Renal cortex interstitium (tissue), 15 donors: ENCODE measurements around the gene HOXB1. TPM values are rescaled to one million over a fixed set of nuclear protein-coding genes. Genes with fewer than 3 reads are reported as not detected.
A peak's percentile ranks its signal among the peaks of the same experiment; 100 is the strongest.

Experiments used
- DNase-seq, 11 donors: peaks; one replicate each; pipeline ENCODE4 v3.0.0-alpha.2; 2013; ENCODE audit warnings: low read depth in 9 of 11, low spot score in 4 of 11; ENCODE audit errors: extremely low read depth in 1 of 11
- long read RNA-seq, 16 experiments: transcript quantifications; one replicate each; lab custom pipeline, GENCODE V29; 2026
- polyA plus RNA-seq, 3 donors: library from polyadenylated mRNA; unstranded; fragments of 120-200 nt; gene quantifications; one replicate each; pipeline ENCODE4 v1.2.1, GENCODE V29; 2013; ENCODE audit not compliant: insufficient read length in 3 of 3

Gene HOXB1
- under 1 TPM; 0.19 to 0.91 (median 0.27) TPM for polyA plus RNA-seq
- long read RNA-seq, donor 1, result 0 reads
- long read RNA-seq, donor 2, result 0 reads
- long read RNA-seq, donor 3, result 0 reads
- long read RNA-seq, donor 4, result 0 reads
- long read RNA-seq, donor 5, result 0 reads
- long read RNA-seq, donor 6, result 0 reads
- long read RNA-seq, donor 7, result 0 reads
- long read RNA-seq, donor 8, result 0 reads
- long read RNA-seq, donor 9, result 0 reads
- long read RNA-seq, donor 10, result 0 reads
- long read RNA-seq, donor 11, result 0 reads
- long read RNA-seq, donor 12, result 0 reads
- long read RNA-seq, donor 13, result 0 reads
- long read RNA-seq, donor 14, result 0 reads
- long read RNA-seq, donor 15, result 0 reads
- long read RNA-seq, donor 16, result 0 reads

GRCh38 chr17:48530887-48531272, at the start of gene HOXB1:
TSS of gene HOXB1 (minus strand) at chr17:48531011. CDS start at chr17:48530904, 107 bp downstream.
- DNase-seq, result no peak

- DNase-seq, result no peak
Measured at GRCh38 chr17:48579760-48580554, 49.1 kb upstream of the HOXB1 start.

GRCh38 chr17:48579471-48579759, 48.6 kb upstream of the HOXB1 start:
- DNase-seq, result no peak

GRCh38 chr17:48578616-48579470, 48.0 kb upstream of the HOXB1 start:
- DNase-seq, result no peak

GRCh38 chr17:48577946-48578615, 47.3 kb upstream of the HOXB1 start, which contains the start of gene HOXB4:
TSS of gene HOXB4 (minus strand) at chr17:48578350. CDS start at chr17:48578319, 31 bp downstream.
- peak in 1 of 11 donors; percentile 85 for DNase-seq

- peak in 9 of 11 donors; percentile 78 to 96 (median 88) for DNase-seq
Measured at GRCh38 chr17:48577330-48577945, 46.6 kb upstream of the HOXB1 start.

GRCh38 chr17:48576479-48577309, 45.9 kb upstream of the HOXB1 start:
- no peak for DNase-seq

- DNase-seq, result no peak
Measured at GRCh38 chr17:48575673-48576478, 45.1 kb upstream of the HOXB1 start.

- DNase-seq, result no peak
Measured at GRCh38 chr17:48575066-48575582, 44.3 kb upstream of the HOXB1 start.

GRCh38 chr17:48574505-48575065, 43.8 kb upstream of the HOXB1 start:
- no peak for DNase-seq

GRCh38 chr17:48571826-48572417, 41.1 kb upstream of the HOXB1 start:
- no peak for DNase-seq

GRCh38 chr17:48571024-48571818, 40.4 kb upstream of the HOXB1 start:
- DNase-seq, result no peak

GRCh38 chr17:48570325-48571023, 39.7 kb upstream of the HOXB1 start:
- DNase-seq, result no peak

- no peak for DNase-seq
Measured at GRCh38 chr17:48569674-48570324, 39.0 kb upstream of the HOXB1 start.
